Measurements from ENCODE around the gene CEACAM8.

DNA sequence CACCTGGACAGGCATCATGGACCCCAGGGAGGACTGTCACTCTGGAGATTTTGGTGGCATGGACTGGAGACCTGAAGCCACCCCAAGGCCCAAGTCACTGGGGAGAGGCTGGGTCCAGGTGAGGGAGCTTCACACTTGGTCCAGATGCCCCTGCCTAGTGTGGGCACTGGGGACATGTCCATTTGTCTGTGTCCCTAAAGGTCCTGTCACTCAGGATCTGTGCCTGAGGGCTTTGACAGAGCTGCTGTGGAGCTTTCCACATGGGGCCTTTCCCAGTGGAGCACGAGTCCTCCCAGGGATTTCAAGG is 40.5 kb upstream of the CEACAM8 start:
- no peak for TF ChIP-seq CTCF (IDR thresholded peaks at IDR 0.05)
- no peak for TF ChIP-seq POLR2A (IDR thresholded peaks at IDR 0.05)

All from testis (tissue), 2 donors.